ENCODE measurements around the gene NDUFS6. TPM values are rescaled to one million over a fixed set of nuclear protein-coding genes. Genes with fewer than 3 reads are reported as not detected.

Gene NDUFS6
- total RNA-seq, 1 donor from 2014 or later, result 26.8 TPM

DNA sequence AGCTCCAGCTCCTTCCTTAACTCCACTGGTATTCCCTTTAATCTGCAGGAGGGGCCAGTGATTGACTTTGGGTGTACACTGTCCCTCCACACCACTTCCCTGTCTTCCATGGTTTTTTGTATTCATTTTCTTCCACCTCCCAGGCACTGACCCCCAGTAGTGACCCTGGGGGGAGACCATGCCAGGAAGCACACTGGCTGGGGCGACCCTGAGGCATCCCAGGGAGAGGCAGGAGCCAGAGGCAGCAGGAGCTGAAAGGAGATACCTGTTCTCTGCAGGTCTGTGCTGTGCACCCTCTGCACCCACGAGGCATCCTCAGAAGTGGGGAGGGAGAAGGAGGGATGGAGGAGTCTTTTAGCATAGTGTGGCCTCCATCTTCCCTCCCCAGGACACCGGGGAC lies 53.9 kb downstream of the NDUFS6 start:
- Histone ChIP-seq H3K27me3 (no peaks in the 10 kb centered on the region), H3K4me3 (no peak overlapping the region), H3K27ac (no peak overlapping the region), H3K36me3 (no peaks in the 10 kb centered on the region), H3K9me3 (no peaks in the 10 kb centered on the region), H3K4me1 (peaks cover 9% of the 10 kb centered on the region)
- DNase-seq (ENCODE audit: extremely low spot score in 2 of 2), result no peak
- intact Hi-C loops (cut with DNase I), result no loop called here
- TF ChIP-seq, protein P1, sequence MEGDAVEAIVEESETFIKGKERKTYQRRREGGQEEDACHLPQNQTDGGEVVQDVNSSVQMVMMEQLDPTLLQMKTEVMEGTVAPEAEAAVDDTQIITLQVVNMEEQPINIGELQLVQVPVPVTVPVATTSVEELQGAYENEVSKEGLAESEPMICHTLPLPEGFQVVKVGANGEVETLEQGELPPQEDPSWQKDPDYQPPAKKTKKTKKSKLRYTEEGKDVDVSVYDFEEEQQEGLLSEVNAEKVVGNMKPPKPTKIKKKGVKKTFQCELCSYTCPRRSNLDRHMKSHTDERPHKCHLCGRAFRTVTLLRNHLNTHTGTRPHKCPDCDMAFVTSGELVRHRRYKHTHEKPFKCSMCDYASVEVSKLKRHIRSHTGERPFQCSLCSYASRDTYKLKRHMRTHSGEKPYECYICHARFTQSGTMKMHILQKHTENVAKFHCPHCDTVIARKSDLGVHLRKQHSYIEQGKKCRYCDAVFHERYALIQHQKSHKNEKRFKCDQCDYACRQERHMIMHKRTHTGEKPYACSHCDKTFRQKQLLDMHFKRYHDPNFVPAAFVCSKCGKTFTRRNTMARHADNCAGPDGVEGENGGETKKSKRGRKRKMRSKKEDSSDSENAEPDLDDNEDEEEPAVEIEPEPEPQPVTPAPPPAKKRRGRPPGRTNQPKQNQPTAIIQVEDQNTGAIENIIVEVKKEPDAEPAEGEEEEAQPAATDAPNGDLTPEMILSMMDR (IDR thresholded peaks at IDR 0.05), result no peak
- TF ChIP-seq POLR2A (IDR thresholded peaks at IDR 0.05) (no peak), POLR2AphosphoS5 (IDR thresholded peaks at IDR 0.05; ENCODE audit: insufficient read depth in 1 of 2, low read depth in 1 of 2) (no peak)

DNA sequence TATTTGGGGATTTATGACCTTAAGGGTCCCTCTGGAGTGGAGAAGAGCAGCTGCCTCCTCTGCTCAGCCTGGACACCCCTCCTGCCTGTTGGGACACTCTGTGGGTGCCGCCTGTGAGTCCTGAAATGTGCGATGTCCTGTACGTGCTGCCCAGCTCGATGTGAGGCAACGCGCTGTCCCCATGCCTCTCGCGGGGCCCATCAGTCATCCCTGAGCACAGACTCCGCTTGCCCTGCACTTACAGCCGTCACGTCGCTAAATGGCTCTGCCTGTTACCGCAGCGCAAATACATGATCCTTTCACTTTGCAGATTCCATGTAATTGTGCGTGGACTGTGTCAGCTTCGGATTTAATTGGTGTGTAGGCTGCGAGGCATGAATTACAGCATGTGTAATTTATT lies 54.4 kb downstream of the NDUFS6 start:
- Histone ChIP-seq H3K4me1 (peaks cover 8% of the 10 kb centered on the region), H3K9me3 (no peaks in the 10 kb centered on the region), H3K27me3 (no peaks in the 10 kb centered on the region), H3K27ac (no peak overlapping the region), H3K4me3 (no peak overlapping the region), H3K36me3 (no peaks in the 10 kb centered on the region)
- TF ChIP-seq POLR2A (IDR thresholded peaks at IDR 0.05), result no peak
- no peak for TF ChIP-seq POLR2AphosphoS5 (IDR thresholded peaks at IDR 0.05; ENCODE audit: insufficient read depth in 1 of 2, low read depth in 1 of 2)
- TF ChIP-seq, protein P1 (IDR thresholded peaks at IDR 0.05), result no peak
- DNase-seq (ENCODE audit: extremely low spot score in 2 of 2), result no peak
- intact Hi-C loops (cut with DNase I), result no loop called here

DNA sequence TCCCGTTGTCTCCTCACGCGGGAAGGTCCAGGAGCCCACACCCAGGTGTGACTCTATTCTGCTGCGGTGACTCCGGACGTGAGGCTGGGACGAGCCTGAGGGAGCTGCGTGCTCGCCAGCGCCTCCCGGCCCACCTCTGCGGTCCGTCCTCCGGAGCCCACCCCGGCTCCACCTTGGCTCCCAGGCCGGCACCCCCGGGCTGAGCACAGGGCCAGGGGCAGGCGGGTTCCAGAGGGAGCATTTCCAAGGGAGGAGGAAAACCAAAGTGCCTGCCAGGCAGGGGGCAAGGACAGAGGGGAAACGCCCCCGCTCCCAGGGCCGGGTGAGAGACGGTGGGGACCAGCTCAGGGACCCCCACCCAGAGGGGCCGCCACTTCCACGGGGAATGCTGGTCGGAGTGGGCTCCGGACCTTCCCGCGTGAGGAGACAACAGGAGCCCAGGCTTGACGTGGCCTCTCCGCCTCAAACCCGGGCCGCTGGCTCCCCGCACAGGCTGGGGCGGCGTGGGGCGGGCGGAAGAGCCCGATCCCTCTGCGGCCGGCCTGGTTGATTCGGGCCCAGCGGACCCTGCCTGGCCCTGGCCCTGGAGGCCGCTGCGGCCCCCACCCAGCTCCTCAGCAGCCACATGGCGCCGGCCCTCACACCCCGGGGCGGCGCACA lies 55.5 kb downstream of the NDUFS6 start:
- Histone ChIP-seq H3K27ac (no peak overlapping the region), H3K4me1 (no peaks in the 10 kb centered on the region), H3K9me3 (no peaks in the 10 kb centered on the region), H3K36me3 (no peaks in the 10 kb centered on the region), H3K27me3 (no peaks in the 10 kb centered on the region), H3K4me3 (peak overlapping the region in 1 of 2 donors; percentile 33)
- intact Hi-C loops (cut with DNase I), result no loop called here
- TF ChIP-seq POLR2A (IDR thresholded peaks at IDR 0.05) (no peak), POLR2AphosphoS5 (IDR thresholded peaks at IDR 0.05; ENCODE audit: insufficient read depth in 1 of 2, low read depth in 1 of 2) (no peak)
- TF ChIP-seq, protein P1 (IDR thresholded peaks at IDR 0.05), result no peak
- no peak for DNase-seq (ENCODE audit: extremely low spot score in 2 of 2)

DNA sequence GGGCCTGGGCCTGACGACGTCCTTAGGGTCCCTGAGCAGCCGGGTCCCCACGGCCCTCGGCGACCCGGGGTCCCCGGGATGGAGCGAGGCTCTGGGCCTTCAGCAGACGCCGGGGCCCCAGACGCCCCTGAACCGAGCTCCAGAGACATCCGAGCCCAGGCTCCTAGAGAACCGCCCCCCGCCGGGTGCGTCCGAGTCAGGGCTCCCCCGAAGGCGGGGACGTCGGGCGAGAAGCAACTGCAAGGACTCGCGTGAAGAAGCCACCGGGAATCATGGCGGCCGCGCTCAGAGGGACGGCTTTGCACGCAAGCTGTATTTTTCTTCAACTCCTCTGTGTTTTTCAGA lies 56.0 kb downstream of the NDUFS6 start:
- H3K9me3 ChIP-seq, result no peaks in the 10 kb centered on the region
- intact Hi-C loops (cut with DNase I), result no loop called here
- peak overlapping the region in 1 of 2 donors; percentile 33 for H3K4me3 ChIP-seq
- no peak for DNase-seq (ENCODE audit: extremely low spot score in 2 of 2)
- H3K36me3 ChIP-seq, result no peaks in the 10 kb centered on the region
- H3K27ac ChIP-seq, result no peak overlapping the region
- no peaks in the 10 kb centered on the region for H3K27me3 ChIP-seq
- H3K4me1 ChIP-seq, result no peaks in the 10 kb centered on the region
- TF ChIP-seq, protein P1 (IDR thresholded peaks at IDR 0.05), result no peak
- TF ChIP-seq POLR2AphosphoS5 (IDR thresholded peaks at IDR 0.05; ENCODE audit: insufficient read depth in 1 of 2, low read depth in 1 of 2) (no peak), POLR2A (IDR thresholded peaks at IDR 0.05) (no peak)

DNA sequence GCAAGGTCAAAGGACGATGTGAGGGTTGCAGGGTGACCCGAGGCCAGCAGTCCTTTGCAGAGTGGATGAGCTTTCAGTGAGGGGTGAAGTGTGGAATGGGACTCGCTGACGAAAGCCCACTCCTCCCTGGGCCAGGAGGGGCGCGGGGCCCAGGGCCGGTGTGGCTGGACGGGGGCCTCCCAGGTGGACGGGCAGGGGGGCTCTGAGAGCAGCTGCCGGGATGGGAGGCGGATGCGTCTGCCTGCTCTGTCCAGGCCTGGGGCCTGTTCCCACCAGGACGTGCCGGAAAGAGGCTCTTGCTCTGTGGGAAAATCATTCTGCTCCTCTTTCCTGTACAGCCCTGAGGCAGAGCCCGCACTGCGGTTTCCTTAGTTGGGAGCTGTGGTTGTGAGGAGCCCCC lies 57.2 kb downstream of the NDUFS6 start:
- no peaks in the 10 kb centered on the region for H3K36me3 ChIP-seq
- H3K4me3 ChIP-seq, result no peak overlapping the region
- no peak overlapping the region for H3K27ac ChIP-seq
- H3K27me3 ChIP-seq, result no peaks in the 10 kb centered on the region
- no peaks in the 10 kb centered on the region for H3K4me1 ChIP-seq
- no peak for DNase-seq (ENCODE audit: extremely low spot score in 2 of 2)
- TF ChIP-seq POLR2A (IDR thresholded peaks at IDR 0.05) (no peak), POLR2AphosphoS5 (IDR thresholded peaks at IDR 0.05; ENCODE audit: insufficient read depth in 1 of 2, low read depth in 1 of 2) (no peak)
- TF ChIP-seq, protein P1 (IDR thresholded peaks at IDR 0.05), result no peak
- no peaks in the 10 kb centered on the region for H3K9me3 ChIP-seq
- intact Hi-C loops (cut with DNase I), result no loop called here

All from vagina (tissue), 2 donors.